HG02759 (cell line): Measurements from ENCODE around the gene GPLD1.
"Not testable (repeated sequence)": the region's sequence is repeated elsewhere in the genome, so short reads cannot be mapped to it uniquely, and the experiment has no call there.

Experiments
- ATAC-seq: cut with Tn5 transposase; IDR thresholded peaks from one replicate; pipeline ENCODE4 v1.9.1; 2021; ENCODE audit warnings: mild to moderate bottlenecking, moderate library complexity; ENCODE audit not compliant: unreplicated experiment

Gene GPLD1

GRCh38 chr6:24425091-24425490 is 64.3 kb downstream of the GPLD1 start:
- ATAC-seq = no peak

DNA sequence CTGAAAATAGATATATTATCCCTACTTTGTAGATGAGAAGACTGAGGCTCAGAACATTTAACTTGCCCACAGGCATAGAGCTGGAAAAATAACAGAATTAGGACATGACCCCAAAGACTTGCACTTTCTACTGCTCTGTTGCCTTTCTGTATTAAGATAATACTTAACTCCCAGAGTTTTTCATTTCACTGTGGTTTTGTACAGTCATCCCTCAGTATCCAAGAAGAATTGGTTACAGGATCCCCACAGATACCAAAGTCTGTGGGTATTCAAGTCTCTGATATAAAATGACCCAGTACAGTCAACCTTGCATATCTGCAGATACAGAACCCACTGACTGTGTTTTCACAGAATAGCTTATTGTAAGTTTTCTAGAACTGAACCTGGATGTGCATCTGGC is 69.9 kb downstream of the GPLD1 start:
- no peak for ATAC-seq

DNA sequence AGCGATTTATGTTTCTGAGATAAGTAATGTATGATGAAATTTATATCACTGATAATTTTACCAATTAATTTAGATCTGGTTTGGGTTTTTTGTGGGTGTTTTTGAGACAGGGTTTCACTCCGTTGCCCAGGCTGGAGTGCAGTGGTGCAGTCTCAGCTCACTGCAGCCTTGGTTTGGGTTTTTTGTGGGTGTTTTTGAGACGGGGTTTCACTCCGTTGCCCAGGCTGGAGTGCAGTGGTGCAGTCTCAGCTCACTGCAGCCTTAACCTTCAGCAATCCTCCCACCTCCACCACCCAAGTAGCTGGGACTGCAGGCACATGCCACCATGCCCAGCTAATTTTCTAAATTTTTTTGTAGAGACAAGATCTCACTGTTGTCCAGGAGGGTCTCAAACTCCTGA is 73.6 kb downstream of the GPLD1 start:
- ATAC-seq = peak; percentile 94

- not testable (repeated sequence) for ATAC-seq
Measured at GRCh38 chr6:24414531-24414930, 74.8 kb downstream of the GPLD1 start.

DNA sequence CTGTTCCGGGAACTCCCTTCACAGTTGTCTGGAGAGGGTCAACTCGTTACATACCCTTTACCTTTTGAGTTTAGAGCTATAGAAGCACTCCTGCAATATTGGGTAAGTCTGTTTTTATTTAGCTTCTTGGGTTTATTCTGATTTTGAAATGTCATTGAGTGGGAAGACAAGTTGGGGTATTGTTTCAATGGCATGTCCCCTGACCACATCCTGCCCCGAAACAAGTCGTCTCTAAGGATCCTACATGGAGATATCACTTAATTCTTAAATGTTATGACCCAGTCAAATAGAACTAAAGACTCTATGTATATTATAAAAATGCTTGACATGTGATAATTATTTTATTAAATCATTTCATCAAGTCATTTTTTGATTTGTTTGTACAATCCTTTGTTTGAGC is 77.1 kb downstream of the GPLD1 start:
- ATAC-seq = no peak

- ATAC-seq = no peak
Measured at GRCh38 chr6:24410622-24411021, 78.8 kb downstream of the GPLD1 start.

- peak; percentile 85 for ATAC-seq
Measured at GRCh38 chr6:24408719-24409410, 80.5 kb downstream of the GPLD1 start.

DNA sequence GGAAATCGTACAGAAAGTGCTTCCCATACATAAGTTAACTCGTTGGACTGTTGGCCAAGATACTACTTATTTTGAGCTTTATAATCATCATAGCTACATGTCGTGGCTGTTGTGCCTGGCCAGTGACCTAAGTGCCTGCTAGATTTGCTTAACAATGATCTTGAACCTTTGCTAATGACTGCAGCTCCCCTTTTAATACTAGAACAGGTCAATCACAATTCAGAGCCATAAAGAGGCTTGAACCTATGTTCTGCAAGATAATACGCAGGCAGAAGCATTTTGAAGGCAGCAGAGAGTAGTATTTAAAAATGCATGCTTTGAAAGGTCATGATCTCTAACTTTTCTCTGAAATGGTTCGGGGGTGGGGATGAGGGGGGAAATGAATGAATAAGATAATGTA is 84.1 kb downstream of the GPLD1 start:
- no peak for ATAC-seq

DNA sequence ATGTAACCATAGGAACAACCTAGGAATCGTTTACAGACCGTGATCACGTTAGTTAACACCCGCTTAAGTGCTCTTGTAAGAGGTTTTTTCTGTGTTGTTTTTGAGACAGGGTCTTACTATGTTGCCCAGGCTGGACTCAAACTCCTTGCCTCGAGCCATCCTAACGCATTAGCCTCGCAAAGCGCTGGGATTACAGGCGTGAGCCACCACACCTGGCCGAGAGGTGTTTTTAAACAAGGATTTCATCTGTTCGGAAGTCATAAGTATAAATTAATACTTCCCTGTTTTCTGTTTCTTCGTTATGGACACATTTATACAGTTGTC is 85.9 kb downstream of the GPLD1 start:
- no peak for ATAC-seq

DNA sequence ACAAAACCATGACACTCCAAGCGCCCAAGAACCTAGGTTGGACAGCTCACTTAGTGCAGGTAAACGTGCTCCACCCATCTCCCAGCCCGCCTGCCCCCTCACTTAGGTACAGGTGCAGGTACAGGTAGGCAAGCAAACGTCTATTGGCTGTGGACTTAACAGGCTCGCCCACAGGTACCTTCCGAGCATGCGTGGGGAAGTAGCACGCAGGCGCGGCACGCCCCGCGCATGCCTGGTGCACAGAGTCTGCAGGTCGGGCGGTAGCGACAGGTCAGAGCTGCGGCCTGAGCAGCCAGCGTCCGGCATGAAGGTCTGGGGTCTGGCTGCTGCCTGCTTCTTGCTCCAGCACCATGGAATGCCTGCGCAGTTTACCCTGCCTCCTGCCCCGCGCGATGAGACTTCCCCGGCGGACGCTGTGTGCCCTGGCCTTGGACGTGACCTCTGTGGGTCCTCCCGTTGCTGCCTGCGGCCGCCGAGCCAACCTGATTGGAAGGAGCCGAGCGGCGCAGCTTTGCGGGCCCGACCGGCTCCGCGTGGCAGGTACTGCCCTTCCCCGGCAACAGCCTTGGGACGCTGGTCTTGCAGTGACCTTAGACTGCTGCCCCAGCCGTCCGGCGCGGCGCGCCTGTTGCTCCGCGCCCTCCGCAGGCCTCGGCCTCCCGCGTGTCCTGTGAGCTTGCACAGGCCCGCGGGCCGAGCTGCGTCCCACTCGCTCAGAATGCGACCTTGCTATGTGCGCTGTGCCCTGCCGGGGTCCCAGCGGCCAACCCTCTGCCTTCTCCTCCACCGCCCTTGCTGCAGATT is 86.5 kb downstream of the GPLD1 start, which contains the start of gene MRS2:
Gene MRS2, plus strand, starts transcription at position 240 of the 804 bp plus-strand sequence. Its CDS starts 111 bp downstream, at position 351.
- peak; percentile 97 for ATAC-seq

DNA sequence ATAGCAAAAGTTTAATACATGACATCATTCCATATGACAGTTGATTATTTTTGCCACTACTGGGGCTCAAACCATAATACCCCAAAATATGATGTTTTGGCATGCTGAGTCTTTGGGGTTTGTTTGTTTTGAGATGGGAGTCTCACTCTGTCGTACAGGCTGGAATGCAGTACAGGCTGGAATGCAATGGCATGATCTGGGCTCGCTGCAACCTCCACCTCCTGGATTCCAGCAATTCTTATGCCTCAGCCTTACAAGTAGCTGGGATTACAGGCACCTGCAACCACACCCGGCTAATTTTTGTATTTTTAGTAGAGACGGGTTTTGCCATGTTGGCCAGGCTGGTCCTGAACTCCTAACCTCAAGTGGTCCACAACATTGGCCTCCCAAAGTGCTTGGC is 87.9 kb downstream of the GPLD1 start:
- ATAC-seq = no peak

DNA sequence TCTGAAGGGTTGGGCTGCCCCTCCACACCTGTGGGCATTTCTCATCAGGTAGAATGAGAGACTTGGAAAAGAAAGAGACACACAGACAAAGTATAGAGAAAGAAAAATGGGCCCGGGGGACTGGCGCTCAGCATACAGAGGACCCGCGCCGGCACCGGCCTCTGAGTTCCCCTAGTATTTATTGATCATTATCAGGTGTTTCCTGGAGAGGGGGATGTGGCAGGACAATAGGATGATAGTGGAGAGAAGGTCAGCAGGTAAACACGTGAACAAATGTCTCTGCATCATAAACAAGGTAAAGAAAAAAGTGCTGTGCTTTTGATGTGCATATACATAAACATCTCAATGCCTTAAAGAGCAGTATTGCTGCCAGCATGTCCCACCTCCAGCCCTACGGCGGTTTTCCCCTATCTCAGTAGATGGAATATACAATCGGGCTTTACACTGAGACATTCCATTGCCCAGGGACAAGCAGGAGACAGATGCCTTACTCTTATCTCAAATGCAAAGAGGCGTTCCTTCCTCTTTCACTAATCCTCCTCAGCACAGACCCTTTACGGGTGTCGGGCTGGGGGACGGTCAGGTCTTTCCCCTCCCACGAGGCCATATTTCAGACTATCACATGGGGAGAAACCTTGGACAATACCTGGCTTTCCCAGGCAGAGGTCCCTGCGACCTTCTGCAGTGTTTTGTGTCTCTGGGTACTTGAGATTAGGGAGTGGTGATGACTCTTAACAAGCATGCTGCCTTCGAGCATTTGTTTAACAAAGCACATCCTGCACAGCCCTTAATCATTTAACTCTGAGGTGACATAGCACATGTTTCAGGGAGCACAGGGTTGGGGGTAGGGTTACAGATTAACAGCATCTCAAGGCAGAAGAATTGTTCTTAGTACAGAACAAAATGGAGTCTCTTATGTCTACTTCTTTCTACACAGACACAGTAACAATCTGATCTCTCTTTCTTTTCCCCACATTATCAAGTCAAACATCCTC is 89.0 kb downstream of the GPLD1 start:
- ATAC-seq = not testable (repeated sequence)

DNA sequence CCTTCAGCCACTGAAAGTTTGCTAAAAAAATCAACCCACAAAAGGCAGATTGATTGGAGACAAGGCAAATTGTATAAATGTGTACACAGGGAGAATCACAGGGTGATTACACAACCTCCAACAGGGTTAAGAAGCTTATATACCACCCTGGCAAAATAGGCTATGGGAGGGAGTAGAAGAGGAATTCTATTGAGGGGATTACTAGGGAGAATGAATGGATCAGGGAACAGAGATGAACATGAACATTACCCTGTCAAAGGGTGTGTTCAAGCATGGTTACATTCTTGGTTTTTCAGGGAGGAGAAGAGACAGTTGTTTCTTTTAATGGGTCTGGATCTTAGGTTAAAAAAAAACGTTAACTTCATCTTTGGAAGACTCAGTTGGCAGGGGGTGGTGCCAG is 91.7 kb downstream of the GPLD1 start:
- no peak for ATAC-seq

- no peak for ATAC-seq
Measured at GRCh38 chr6:24396824-24397223, 92.6 kb downstream of the GPLD1 start.

DNA sequence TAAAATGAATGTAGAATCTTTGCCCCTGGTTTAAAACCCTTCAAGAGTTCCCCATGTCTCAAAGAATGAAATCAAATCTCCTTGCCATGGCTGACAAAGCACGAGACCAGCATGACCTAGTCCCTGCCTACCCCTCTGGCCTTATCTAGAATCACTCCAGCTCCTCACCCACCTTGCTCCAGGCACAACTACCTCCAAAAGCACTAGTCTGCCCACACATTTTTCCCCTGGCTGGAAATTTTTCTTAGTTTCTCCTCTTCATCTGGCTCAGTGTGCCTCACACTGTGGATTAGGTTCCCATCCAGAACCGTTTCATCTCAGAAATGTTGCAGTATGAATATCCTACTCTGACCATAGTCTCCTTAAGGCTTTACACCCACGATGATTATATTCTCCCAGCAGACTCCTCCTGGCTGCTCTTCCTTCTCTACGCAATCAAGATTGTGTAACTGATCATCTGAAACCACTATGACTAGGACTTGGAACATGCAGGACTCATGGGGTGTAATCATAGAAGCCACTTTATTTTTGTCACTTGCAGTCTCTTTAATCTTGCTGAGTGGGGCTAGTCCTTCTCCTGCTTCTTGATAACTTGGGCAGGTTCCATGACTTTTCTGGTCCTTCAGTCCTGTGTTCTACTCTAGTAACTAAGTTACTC is 94.5 kb downstream of the GPLD1 start:
- ATAC-seq = no peak

DNA sequence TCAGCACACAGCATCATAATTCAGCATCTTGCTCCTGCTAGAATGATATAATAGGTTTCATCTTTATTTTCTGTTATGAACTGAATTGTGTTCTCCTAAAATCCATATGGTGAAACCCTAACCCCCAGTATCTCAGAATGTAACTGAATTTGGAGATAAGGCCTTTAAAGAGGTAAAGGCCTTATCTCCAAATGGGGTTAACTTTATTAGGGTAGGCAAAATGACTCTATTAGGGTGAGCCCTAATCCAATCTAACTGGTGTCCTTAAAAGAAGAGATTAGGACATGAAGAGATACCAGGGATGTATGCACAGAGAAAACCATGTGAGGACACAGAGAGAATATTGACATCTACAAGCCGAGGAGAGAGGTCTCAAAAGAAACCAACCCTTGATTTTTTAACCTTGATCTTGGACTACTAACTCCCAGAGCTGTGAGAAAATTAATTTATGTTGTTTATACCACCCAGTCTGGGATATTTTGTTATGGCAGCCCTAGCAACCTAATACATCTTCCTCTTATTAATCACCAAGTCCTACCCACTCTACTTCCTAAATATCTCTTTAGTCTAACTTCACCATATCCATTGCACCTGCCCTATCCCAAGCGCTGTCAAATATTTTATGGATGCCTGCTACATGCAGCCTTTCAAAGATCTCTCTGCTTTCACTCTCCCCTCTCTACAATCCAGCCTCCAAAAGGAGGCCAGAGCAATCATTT is 95.2 kb downstream of the GPLD1 start:
- ATAC-seq = no peak

DNA sequence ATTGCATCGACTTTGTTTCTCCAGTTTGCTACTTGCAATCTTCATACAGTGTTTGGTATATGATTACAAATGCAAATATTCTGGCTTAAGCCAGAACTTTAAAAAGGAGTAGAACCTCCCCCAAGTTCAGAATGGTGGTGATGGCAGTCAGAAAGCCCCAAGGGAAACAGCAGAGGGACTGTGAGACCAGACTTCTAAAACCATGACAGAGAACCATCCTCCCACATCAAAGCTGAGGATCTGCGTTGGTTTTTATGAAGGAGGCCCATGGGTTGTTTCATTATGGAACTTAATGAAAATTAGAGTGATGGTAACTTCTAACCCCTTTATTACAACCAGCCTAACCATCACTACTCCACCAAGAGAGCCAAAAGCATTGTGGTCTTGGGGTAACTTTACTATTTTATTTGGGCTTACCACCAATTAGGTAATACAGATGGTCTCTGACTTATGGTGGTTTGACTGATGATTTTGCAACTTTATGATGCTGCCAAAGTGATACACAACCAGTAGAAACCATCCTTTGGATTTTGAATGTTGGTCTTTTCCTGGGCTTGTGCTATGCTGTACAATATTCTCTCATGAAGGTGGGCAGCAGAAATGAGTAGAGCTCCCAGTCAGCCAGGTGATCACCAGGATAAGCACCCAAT is 97.5 kb downstream of the GPLD1 start:
- ATAC-seq = peak; percentile 93

- no peak for ATAC-seq
Measured at GRCh38 chr6:24391208-24391607, 98.2 kb downstream of the GPLD1 start.

- ATAC-seq = no peak
Measured at GRCh38 chr6:24387818-24388217, 101.6 kb downstream of the GPLD1 start.
